Endothelial cell of umbilical vein (primary cell): ENCODE data around the gene MEGF11. TPM values are rescaled to one million over a fixed set of nuclear protein-coding genes. Genes with fewer than 3 reads are reported as not detected.

ENCODE experiments used
- BruUV-seq: library from RNA; stranded (reverse); fragments of 400-500 nt; replicated peaks from 2 replicates; lab custom pipeline; 2021; lab: Mats Ljungman, UMichigan
- CTCF ChIA-PET: fragments of 300-600, 350-600 bp; sonication (Branson Sonifier 250); formaldehyde crosslinking; loops from one replicate; lab custom pipeline; 2021; ENCODE audit warnings: antibody characterized with exemption, inconsistent platforms; lab: Charles Lee
- POLR2A ChIA-PET: fragments of 300-600, 350-600 bp; sonication (Branson Sonifier 250); formaldehyde crosslinking; loops from one replicate; lab custom pipeline; 2021; ENCODE audit warnings: antibody characterized with exemption, inconsistent platforms; lab: Charles Lee
- DNase-seq: peaks from one replicate; pipeline ENCODE4 v3.0.0-alpha.2; 2011; ENCODE audit warnings: low read depth, low spot score
- FAIRE-seq: peaks from 2 replicates; lab custom pipeline; 2011; peaks lifted over from hg19 to GRCh38; lab: Jason Lieb, UNC
- H2AFZ ChIP-seq: 2 replicates; pipeline ENCODE4 v1.6.0; 2012; ENCODE audit warnings: low read depth, low read length, control low read depth, inconsistent platforms
- H3K27ac ChIP-seq: 2 replicates; pipeline ENCODE4 v1.5.1; 2011; ENCODE audit warnings: low read depth, mild to moderate bottlenecking, control low read depth, low read length, moderate library complexity; ENCODE audit not compliant: insufficient read depth
- H3K27me3 ChIP-seq, 2 experiments: 2 replicates each; pipeline versions ENCODE4 v1.6.0 to v1.6.1; 2011; ENCODE audit warnings: low read length in 2 of 2, mixed read lengths in 1 of 2; ENCODE audit not compliant: control insufficient read depth in 2 of 2, insufficient read depth in 2 of 2
- H3K36me3 ChIP-seq, 2 experiments: 2 replicates in 1 of 2; 3 replicates in 1 of 2; pipeline ENCODE4 v1.5.1; 2011; ENCODE audit warnings: low read length in 2 of 2, mild to moderate bottlenecking in 1 of 2, moderate library complexity in 1 of 2; ENCODE audit not compliant: control insufficient read depth in 2 of 2, insufficient read depth in 2 of 2; ENCODE audit errors: extremely low read depth in 1 of 2
- H3K4me1 ChIP-seq: 3 replicates; pipeline ENCODE4 v1.5.1; 2011; ENCODE audit warnings: mild to moderate bottlenecking, low read length; ENCODE audit not compliant: control insufficient read depth, insufficient read depth; ENCODE audit errors: extremely low read depth
- H3K4me2 ChIP-seq: 2 replicates; pipeline ENCODE4 v1.6.1; 2011; ENCODE audit warnings: low read length, control low read depth, mixed read lengths; ENCODE audit not compliant: insufficient read depth
- H3K4me3 ChIP-seq, 3 experiments: fragments of 200-600 bp in 1 of 3; sonication (generic), shearing (Covaris generic) in 1 of 3; replicated peaks in 1 of 3; 2 replicates each; pipeline ENCODE4 v1.5.1; 2011 to 2016; ENCODE audit warnings: control low read depth in 3 of 3, low read length in 3 of 3, mild to moderate bottlenecking in 2 of 3, inconsistent platforms in 1 of 3, low read depth in 1 of 3, moderate library complexity in 1 of 3; ENCODE audit not compliant: insufficient read depth in 1 of 3
- H3K79me2 ChIP-seq: 2 replicates; pipeline ENCODE4 v1.6.0; 2012; ENCODE audit warnings: low read length, inconsistent platforms; ENCODE audit not compliant: control insufficient read depth, insufficient read depth
- H3K9ac ChIP-seq: replicated peaks from 2 replicates; pipeline ENCODE3; 2011; ENCODE audit warnings: low read length, control low read depth; ENCODE audit not compliant: insufficient read depth; ENCODE audit errors: extremely low read depth
- H3K9me1 ChIP-seq: replicated peaks from 3 replicates; pipeline ENCODE4 v1.6.0; 2011; ENCODE audit warnings: mild to moderate bottlenecking, low read length; ENCODE audit not compliant: control insufficient read depth, insufficient read depth; ENCODE audit errors: extremely low read depth
- H3K9me3 ChIP-seq: replicated peaks from 2 replicates; pipeline ENCODE4 v1.5.1; 2012; ENCODE audit warnings: low read length, inconsistent platforms; ENCODE audit not compliant: control insufficient read depth, insufficient read depth
- H4K20me1 ChIP-seq: replicated peaks from 2 replicates; pipeline ENCODE3; 2011; ENCODE audit warnings: mild to moderate bottlenecking, low read length; ENCODE audit not compliant: control insufficient read depth, insufficient read depth; ENCODE audit errors: extremely low read depth
- CTCF ChIP-seq, 2 donors: IDR thresholded peaks; 1 replicate in 1 of 2; 2 replicates in 1 of 2; pipeline ENCODE4 v1.5.1; 2011; ENCODE audit warnings: low read length in 2 of 2, mild to moderate bottlenecking in 2 of 2, moderate library complexity in 2 of 2, control low read depth in 1 of 2, inconsistent platforms in 1 of 2, low read depth in 1 of 2; ENCODE audit not compliant: insufficient read depth in 1 of 2; ENCODE audit errors: extremely low read depth in 1 of 2
- EZH2 ChIP-seq: IDR thresholded peaks from 2 replicates; pipeline ENCODE4 v1.6.1; 2012; ENCODE audit warnings: borderline replicate concordance, low read depth, mild to moderate bottlenecking, moderate library complexity, low read length, inconsistent platforms; ENCODE audit not compliant: severe bottlenecking
- FOS ChIP-seq: IDR thresholded peaks from 2 replicates; pipeline ENCODE4 v1.6.1; 2011; ENCODE audit warnings: mild to moderate bottlenecking, low read length, moderate library complexity, borderline replicate concordance; ENCODE audit not compliant: insufficient read depth
- GATA2 ChIP-seq: IDR thresholded peaks from 2 replicates; pipeline ENCODE4 v1.7.0; 2011; ENCODE audit warnings: low read depth, mild to moderate bottlenecking, moderate library complexity, mixed read lengths, low read length; ENCODE audit not compliant: insufficient read length, insufficient read depth
- JUN ChIP-seq: IDR thresholded peaks from 2 replicates; pipeline ENCODE4 v1.6.1; 2011; ENCODE audit warnings: borderline replicate concordance, low read depth; ENCODE audit not compliant: insufficient read length, insufficient read depth
- MAX ChIP-seq: IDR thresholded peaks from 2 replicates; pipeline ENCODE4 v1.6.1; 2011; ENCODE audit not compliant: insufficient read depth, insufficient read length
- MYC ChIP-seq: IDR thresholded peaks from one replicate; pipeline ENCODE4 v1.6.1; 2011; ENCODE audit warnings: mild to moderate bottlenecking, low read depth, low read length
- POLR2A ChIP-seq: IDR thresholded peaks from 2 replicates; pipeline ENCODE4 v1.6.1; 2012; ENCODE audit warnings: low read depth, mild to moderate bottlenecking, control low read depth, low read length
- POLR2AphosphoS5 ChIP-seq: IDR thresholded peaks from 2 replicates; pipeline ENCODE4 v1.6.1; 2012; ENCODE audit warnings: low read depth, mild to moderate bottlenecking, control low read depth, low read length, moderate library complexity; ENCODE audit not compliant: insufficient read depth
- dilution Hi-C: fragments of 300-500 bp; cut with MboI; formaldehyde crosslinking; loops from one replicate; pipeline ENCODE4 v1.15.0; 2019; ENCODE audit warnings: low sequenced_read_pairs; ENCODE audit not compliant: extremely low pct_ligation_motif_present
- intact Hi-C: fragments of 100-400 bp; cut with micrococcal nuclease; formaldehyde crosslinking; loops from one replicate; pipeline ENCODE4 v1.10.0; 2022
- polyA plus RNA-seq, 4 experiments: library from polyadenylated mRNA; depleted of rRNA in 3 of 4; stranded (reverse) in 3 of 4; unstranded in 1 of 4; fragments of >200 nt; gene quantifications; 2 replicates each; pipeline versions ENCODE4 v1.2.1 to v1.2.3, GENCODE V29; 2011 to 2012; ENCODE audit warnings: missing spikeins in 1 of 4
- total RNA-seq: library from RNA; stranded (reverse); gene quantifications from 2 replicates; pipeline ENCODE4 v1.2.3, GENCODE V29; 2021

Gene MEGF11
- total and polyA plus RNA-seq, 2 donors (not counting 3 experiments of a cell fraction or from before 2014, with no cell fraction given), result not detected

GRCh38 chr15:65923264-65923663 is 330.3 kb downstream of the MEGF11 start:
- no TSS peak for BruUV-seq
- CTCF ChIA-PET, result no interaction called here
- Histone ChIP-seq H2AFZ (no peak overlapping the region), H3K79me2 (no peaks in the 10 kb centered on the region), H3K4me1 (no peaks in the 10 kb centered on the region), H3K36me3 (no peaks in the 10 kb centered on the region), H4K20me1 (no peaks in the 10 kb centered on the region), H3K9me1 (no peaks in the 10 kb centered on the region), H3K27me3 (no peaks in the 10 kb centered on the region), H3K4me3 (no peak overlapping the region), H3K4me2 (no peak overlapping the region), H3K9me3 (no peaks in the 10 kb centered on the region), H3K27ac (no peak overlapping the region), H3K9ac (no peak overlapping the region)
- POLR2A ChIA-PET, result no interaction called here
- DNase-seq (no peak), FAIRE-seq (no peak)
- intact Hi-C loops, result no loop called here
- dilution Hi-C loops, result no loop called here
- no peak for TF ChIP-seq FOS
- no peak for TF ChIP-seq MAX
- no peak for TF ChIP-seq MYC
- TF ChIP-seq JUN, result no peak
- TF ChIP-seq CTCF (IDR thresholded peaks at IDR 0.05; ENCODE audit: extremely low read depth in 1 of 2, insufficient read depth in 1 of 2, low read depth in 1 of 2, low read length in 2 of 2), result no peak

- Histone ChIP-seq H3K36me3 (no peaks in the 10 kb centered on the region), H3K9ac (no peak overlapping the region), H3K9me3 (no peaks in the 10 kb centered on the region), H3K9me1 (no peaks in the 10 kb centered on the region), H3K27ac (no peak overlapping the region), H2AFZ (no peak overlapping the region), H3K27me3 (no peaks in the 10 kb centered on the region), H4K20me1 (no peaks in the 10 kb centered on the region), H3K4me1 (no peaks in the 10 kb centered on the region), H3K4me2 (no peak overlapping the region), H3K4me3 (no peak overlapping the region), H3K79me2 (no peaks in the 10 kb centered on the region)
- no peak for FAIRE-seq
- CTCF ChIA-PET, result interaction anchor here (1.1 to 1.5 kb wide), 2 partner anchors 8 to 10 kb away, joined by 3 to 4 read pairs; no protein-coding TSS in a partner anchor
- TF ChIP-seq CTCF (IDR thresholded peaks at IDR 0.05; ENCODE audit: extremely low read depth in 1 of 2, insufficient read depth in 1 of 2, low read depth in 1 of 2, low read length in 2 of 2), result no peak
- no peak for TF ChIP-seq POLR2AphosphoS5
- no peak for TF ChIP-seq EZH2
- no peak for TF ChIP-seq MYC
- no peak for TF ChIP-seq GATA2
- TF ChIP-seq POLR2A, result no peak
- TF ChIP-seq FOS, result no peak
- TF ChIP-seq JUN, result no peak
- no peak for TF ChIP-seq MAX
- dilution Hi-C loops (no loop called here), intact Hi-C loops (no loop called here)
- no peak for DNase-seq
- no TSS peak for BruUV-seq
- POLR2A ChIA-PET, result no interaction called here
Observed at GRCh38 chr15:65922621-65923020, 330.9 kb downstream of the MEGF11 start.
